GM21360 (cell line): ENCODE measurements around the gene SLC39A3.

Source experiments
- ATAC-seq: cut with Tn5 transposase; IDR thresholded peaks from one replicate; pipeline ENCODE4 v1.9.1; 2021; ENCODE audit warnings: mild to moderate bottlenecking, moderate library complexity; ENCODE audit not compliant: unreplicated experiment

Gene SLC39A3

DNA sequence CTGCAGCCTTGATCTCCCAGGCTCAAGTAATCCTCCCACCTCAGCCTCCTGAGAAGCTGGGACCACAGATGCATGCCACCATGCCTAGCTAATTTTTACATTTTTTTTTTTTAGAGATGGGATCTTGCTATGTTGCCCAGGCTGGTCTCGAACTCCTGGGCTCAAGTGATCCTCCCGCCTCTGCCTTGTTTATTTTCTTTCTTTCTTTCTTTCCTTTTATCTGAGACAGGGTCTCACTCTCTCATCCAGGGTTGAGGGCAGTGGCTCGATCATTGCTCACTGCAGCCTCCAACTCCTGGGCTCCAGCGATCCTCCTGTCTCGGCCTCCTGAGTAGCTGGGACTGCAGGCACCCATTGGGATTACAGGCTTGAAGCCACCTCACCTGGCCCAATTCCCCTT lies 33.6 kb downstream of the SLC39A3 start:
- ATAC-seq: no peak

DNA sequence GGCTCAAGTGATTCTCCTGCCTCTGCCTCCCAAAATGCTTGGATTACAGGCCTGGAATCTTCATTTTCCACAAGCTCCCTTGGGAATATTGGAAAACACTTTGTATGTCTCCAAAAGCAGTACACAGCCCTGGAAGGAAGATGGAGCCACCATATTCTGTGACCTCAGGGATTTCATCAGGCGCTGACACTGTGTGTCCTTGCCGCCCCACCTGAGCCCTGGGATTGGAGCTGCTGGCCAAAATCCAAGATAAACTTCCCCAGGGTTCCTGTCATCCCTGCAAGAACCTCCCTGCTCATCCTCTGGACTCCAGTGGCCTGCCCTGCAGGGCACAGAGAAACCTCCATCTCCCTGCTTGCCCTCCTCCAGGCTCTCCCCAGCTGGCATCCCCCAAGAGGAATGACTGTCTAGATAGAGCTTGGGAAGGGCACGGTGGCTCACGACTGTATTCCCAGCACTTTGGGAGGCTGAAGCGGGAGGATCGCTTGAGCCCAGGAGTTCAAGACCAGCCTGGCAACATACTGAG lies 36.1 kb downstream of the SLC39A3 start:
- no peak for ATAC-seq

DNA sequence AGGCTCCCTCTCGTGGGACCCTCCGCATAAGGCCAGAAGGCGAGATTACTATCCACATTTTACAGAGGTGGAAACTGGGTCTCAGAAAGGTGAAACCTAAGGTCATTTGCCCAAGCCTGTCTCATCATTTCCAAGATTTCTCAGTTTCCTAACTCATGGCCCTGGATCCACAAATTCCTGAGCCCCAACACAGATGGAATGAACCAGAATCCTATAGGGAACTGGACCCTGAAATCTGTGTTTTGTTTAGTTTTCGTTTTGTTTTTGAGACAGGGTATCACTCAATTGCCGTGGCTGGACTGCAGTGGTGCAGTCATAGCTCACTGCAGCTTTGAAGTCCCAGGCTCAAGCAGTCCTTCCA lies 36.8 kb downstream of the SLC39A3 start:
- no peak for ATAC-seq

DNA sequence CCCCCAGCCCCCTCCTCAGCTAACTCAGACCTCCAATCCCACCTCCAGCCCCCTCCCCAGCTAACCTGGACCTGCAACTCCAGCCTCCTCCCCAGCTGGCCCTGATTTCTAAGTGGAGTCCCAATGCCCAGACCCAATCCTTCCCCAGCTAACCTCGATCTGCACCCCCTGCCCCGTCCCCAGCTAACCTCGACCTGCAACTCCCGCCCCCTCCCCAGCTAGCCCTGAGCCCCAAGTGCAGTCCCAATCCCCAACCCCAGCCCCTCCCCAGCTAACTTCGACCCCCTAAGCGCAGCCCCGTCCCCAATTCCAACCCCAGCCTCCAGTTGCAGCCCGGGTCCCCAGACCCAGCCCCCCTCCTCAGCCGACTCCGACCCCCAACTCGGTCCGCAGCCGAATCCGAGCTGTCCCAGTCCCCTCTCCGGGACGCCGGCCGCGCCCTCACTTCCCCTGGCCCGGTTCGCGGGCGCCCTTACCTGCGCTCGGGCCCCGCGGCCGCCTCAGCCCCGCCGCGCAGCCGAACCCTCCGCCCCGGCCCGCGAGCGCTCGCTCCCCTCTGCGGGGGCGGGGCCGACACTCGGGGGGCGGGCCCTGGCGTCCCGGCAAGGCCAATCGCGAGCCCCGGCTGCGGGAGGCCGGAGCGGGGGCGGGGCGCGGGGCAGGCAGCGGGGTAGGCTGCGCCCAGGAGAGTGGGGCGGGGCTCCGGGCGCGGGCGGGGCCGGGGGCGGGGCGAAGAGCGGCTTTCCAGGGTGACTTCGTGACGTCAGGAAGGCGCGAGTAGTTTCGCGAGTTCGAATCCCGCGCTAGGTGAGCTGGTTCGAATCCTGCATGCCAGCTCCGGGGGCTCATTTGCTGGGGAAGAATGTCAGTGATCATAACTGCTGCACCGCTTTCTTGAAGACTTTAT lies 37.4 kb downstream of the SLC39A3 start, which contains the start of gene GNG7:
Gene GNG7 (minus strand): TSS at position 525 of the 907 bp plus-strand sequence. CDS start 182,006 bp downstream, outside the sequence.
- peak; percentile 75 for ATAC-seq

DNA sequence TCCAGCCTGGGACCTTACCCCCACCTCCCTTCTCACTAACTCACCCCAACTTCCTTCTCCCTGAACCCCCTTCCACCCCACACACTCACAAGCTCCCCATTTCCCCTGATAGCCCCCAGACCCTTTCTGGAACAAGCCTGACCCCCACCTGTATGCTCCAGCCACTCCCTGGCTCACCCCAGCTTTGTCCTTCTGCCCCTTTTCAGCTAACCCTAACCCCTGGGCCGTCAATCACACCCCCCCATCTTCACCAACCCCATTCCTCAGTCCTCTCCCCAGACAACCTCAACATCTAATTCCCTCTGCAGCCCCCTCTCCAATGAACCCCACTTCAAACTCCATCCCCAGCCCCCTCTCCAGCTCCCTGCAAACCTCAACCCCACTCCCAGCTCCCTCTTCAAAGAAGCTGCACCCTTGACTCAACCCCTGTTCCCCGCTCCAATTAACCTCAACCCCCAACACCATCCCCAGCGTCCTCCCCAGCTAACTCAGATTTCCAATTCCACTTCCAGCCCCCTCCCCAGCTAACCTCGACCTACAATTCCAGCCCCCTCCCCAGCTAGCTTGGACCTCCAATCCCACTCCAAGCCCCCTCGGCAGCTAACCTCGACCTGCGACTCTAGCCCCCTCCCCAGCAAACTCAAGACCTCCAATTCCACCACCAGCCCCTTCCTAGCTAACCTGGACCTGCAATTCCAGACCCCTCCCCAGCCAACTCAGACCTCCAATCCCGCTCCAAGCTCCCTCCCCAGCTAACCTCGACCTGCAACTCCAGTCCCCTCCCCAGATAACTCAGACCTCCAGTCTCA lies 38.3 kb downstream of the SLC39A3 start:
- no peak for ATAC-seq

DNA sequence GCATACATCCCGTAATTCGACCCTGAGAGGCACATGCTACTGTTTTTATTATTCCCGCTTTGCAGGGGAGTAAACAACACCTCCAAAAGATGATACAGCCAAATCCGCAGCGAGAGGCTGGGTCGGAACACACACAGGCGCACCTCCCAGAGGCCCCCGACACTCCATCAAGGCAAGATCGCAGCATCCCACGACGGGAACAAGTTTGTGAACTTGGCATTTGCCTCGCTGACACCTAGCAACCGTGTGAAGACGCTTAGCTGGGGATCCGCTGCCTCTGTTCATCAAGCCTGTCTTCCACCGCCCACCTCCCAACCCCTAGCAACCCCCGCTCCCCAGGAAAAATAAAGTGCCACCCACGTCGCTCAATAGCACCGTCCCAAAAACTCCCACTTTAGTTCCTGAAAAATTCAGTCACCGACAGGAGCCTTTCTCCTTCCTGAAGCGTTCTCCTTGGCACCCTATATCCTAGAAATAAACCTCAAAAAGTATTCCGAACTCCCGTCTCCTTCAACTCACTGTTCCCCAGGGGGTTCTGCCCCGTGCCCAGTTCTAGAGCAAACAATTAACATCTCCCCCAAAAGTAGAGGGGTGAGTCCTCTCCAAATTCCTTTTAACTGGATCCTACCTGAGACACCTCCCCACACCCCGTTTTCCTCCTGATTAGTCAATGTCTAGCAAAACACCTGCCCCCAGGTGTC lies 39.0 kb downstream of the SLC39A3 start:
- ATAC-seq: no peak

DNA sequence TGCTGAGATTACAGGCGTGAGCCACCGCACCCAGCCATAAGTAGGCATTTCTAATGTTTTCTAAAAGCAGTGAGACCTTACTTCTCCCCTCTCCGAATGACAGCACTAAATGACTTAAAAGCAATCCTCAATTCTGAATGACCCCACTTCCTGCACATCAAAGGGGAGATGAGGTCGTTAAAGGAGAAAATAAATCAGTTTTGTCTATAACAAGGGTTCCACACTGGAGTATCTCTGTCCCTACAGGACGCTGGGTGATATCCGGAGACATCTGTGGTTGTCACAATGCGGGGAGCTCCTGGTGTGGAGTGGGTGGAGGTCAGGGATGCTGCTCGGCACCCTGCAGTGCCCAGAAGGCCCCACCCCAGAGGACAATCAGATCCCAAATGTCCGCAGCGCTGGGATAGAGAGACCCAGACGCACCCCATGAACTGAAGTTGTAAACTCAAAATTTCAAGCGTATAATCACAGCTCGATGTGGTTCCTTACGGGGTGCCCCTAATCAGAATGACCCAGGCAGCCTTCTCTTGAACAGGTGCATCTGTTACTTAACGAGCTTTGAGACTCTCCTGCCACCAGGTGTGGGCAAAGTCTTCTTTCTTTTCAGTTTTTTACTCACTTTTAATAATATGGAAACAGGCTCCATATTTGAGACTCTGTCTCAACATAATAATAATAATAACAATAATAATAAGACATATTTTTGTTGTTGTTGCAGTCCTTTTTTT lies 40.2 kb downstream of the SLC39A3 start:
- ATAC-seq: no peak

DNA sequence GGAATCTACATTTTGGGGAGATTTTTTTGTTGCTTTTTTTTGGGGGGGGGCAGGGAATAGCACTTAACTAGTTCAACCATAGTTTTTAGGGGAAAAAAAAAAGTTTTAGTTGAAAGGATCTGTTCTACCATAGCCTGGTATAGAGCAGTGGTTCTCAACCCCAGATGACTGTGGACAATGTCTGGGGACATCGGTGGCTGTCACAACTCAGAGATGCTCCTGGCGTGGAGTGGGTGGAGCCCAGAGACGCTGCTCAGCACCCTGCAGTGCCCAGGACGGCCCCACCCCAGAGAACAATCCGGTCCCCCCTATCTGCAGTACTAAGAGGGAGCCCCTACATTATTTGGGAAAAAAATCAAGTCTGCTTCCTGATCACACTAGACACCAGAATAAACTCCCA lies 45.6 kb downstream of the SLC39A3 start:
- ATAC-seq: no peak

DNA sequence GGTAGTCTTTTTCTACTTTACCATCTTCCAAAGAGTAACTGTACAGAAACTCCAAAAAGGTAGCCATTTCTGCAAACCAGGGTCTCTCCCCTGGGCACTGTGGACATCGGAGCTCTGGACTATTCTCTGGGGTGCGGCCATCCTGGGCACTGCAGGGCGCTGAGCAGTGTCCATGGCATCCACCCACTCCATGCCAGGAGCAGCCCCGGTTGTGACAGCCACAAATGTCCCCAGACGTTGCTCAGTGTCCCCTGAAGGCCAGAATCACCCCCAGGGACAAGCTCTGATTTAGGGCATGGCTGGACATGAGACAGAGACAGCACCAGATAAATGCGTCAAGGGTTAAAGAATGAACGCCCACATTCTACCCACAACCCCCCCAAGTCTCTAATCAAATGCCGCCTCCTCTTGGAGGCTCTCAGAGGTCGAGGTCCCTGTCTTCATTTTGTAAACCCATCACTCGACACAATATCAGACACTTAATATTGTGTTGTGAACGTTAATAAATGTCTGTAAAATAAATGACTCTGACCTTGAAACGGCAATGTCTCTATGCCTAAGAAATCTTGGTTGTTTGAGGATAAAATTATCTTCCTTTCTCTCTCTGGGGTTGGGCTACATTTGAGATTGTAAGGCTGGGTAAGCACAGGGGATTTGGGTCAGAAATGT lies 46.2 kb downstream of the SLC39A3 start:
- ATAC-seq: no peak

DNA sequence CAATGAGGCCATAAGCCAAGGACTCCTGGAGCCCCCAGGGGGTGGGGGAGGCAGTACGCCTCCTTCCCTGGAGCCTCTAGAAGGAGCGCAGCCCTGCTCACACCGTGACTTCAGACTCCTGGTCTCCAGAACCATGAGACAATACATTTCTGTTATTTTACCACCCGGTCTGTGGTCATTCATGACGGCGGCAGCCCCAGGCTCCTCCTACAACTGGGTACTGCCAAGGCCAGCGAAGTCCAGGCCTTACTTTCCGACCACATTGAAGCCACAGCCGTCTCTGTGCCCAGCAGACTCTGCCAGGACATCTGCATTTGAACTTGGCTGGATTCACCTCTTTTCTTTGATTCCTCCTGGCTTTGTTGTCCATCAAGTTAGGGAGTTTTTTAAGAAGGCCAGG lies 47.9 kb downstream of the SLC39A3 start:
- no peak for ATAC-seq

DNA sequence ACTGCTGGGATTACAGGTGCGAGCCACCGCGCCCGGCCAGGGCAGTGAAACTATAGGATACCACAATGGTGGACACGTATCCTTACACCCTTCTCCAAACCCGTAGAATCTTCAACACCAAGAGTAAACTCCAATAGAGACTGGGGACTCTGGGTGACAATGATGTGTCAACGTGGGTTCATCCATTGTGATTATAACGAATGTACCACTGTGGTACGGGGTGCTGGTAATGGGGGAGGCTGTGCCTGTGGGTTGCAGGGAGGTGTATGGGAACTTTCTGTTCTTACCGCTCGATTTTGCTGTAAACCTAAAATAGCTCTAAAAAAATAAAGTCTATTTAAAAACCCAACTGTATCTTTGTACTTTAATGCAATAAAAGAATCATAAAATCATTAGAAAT lies 49.0 kb downstream of the SLC39A3 start:
- no peak for ATAC-seq

DNA sequence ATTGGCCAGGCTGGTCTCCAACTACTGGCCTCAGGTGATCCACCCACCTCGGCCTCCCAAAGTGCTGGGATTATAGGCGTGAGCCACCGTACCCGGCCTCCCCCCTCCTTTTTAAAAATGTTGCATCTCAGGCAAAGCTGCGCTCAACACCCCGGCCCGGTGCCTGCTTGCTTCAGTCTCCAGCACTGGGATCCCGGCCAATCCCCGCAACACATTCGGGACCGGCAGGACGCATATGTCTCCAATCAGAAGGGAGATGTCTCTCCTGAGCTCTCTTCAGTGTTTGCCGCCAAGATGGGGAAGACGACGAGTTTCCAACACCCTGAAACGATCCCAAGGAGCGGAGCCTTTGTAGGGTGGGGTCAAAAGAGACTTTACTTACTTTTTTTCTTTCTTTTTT lies 53.5 kb downstream of the SLC39A3 start:
- no peak for ATAC-seq

DNA sequence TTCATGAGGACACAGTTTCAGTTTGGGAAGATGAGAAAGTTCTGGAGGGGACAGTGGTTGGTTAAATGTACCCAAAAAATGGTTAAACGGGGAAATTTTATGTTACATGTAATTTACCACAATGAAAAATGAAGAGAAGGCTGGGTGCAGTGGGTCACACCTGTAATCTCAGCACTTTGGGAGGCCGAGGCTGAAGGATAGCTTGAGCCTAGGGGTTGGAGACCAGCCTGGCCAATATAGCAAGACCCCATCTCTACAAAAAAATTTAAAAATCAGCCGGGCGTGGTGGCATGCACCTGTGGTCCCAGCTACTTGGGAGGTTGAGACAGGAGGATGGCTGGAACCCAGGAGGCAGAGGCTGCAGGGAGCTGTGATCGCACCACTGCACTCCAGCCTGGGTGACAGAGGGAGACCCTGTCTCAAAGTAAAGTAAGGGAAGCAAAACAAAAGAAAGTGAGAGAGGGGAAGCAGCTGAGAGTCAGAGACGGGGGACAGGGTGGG lies 54.6 kb downstream of the SLC39A3 start:
- ATAC-seq: no peak

DNA sequence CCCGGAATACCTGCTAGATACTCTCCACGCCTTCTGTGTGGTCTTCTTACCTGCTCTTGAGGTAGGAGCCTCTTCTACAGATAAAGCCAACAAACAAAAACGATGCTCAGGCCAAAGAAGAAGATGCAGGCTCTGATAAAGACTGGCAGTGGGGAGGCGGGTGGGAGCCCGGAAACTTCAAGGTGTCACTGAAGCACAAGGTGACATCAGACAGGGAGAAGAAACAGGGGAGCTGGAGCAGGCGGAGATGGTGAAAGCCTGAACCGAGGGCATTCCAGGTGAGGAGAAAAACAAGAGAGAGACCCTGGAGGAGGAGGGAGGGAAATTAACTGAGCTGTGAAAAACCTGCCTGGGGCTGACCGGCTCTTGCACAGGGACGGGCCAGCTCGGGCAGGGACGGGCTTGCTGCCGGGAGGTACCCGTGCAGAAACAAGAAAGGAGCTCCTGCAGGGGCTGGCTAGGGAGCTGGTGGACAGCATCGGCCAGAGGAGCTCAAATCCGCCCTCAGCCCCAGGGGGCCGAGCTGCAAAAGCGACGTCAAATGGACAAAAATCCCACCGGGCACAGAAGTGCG lies 56.3 kb downstream of the SLC39A3 start:
- no peak for ATAC-seq
